Lung (tissue), 16 donors: ENCODE data around the gene SULT1A3. TPM values are rescaled to one million over a fixed set of nuclear protein-coding genes. Genes with fewer than 3 reads are reported as not detected.
"Not testable (repeated sequence)": the region's sequence is repeated elsewhere in the genome, so short reads cannot be mapped to it uniquely, and the experiment has no call there.

Experiments used
- ATAC-seq: fragments of 200-7000 bp; cut with Tn5 transposase; one replicate; pipeline ENCODE4 v1.9.1; 2020; ENCODE audit warnings: moderate number of reproducible peaks; ENCODE audit not compliant: insufficient read depth, low FRiP score
- DNase-seq, 3 donors: peaks; one replicate each; pipeline ENCODE4 v3.0.0-alpha.2; 2013 to 2017
- H3K27ac ChIP-seq, 2 donors: one replicate each; pipeline ENCODE4 v1.5.1; 2013; ENCODE audit warnings: mild to moderate bottlenecking in 2 of 2, moderate library complexity in 2 of 2, control low read depth in 1 of 2, inconsistent platforms in 1 of 2, low read depth in 1 of 2, low read length in 1 of 2
- H3K27me3 ChIP-seq, 3 donors: one replicate each; pipeline ENCODE4 v1.5.1; 2013; ENCODE audit warnings: low read length in 2 of 3; ENCODE audit not compliant: control insufficient read depth in 3 of 3, insufficient read depth in 3 of 3
- H3K36me3 ChIP-seq, 4 donors: one replicate each; pipeline ENCODE4 v1.5.1; 2013; ENCODE audit warnings: low read length in 4 of 4, mild to moderate bottlenecking in 1 of 4, moderate library complexity in 1 of 4; ENCODE audit not compliant: control insufficient read depth in 4 of 4, insufficient read depth in 4 of 4
- H3K4me1 ChIP-seq, 5 donors: one replicate each; pipeline ENCODE4 v1.5.1; 2013; ENCODE audit warnings: low read length in 5 of 5, mild to moderate bottlenecking in 2 of 5, moderate library complexity in 1 of 5; ENCODE audit not compliant: control insufficient read depth in 5 of 5, insufficient read depth in 5 of 5
- H3K4me3 ChIP-seq: one replicate; pipeline ENCODE4 v1.5.1; 2013; ENCODE audit warnings: mild to moderate bottlenecking, control low read depth, moderate library complexity
- H3K9ac ChIP-seq, 2 donors: one replicate each; pipeline ENCODE4 v1.5.1; 2013; ENCODE audit warnings: low read length in 2 of 2, control low read depth in 1 of 2; ENCODE audit not compliant: insufficient read depth in 1 of 2
- H3K9me3 ChIP-seq, 4 donors: one replicate each; pipeline ENCODE4 v1.5.1; 2013; ENCODE audit warnings: low read length in 3 of 4, mild to moderate bottlenecking in 1 of 4, moderate library complexity in 1 of 4; ENCODE audit not compliant: control insufficient read depth in 4 of 4, insufficient read depth in 3 of 4
- CTCF ChIP-seq: IDR thresholded peaks from 2 replicates; pipeline ENCODE4 v1.5.1; 2012; ENCODE audit warnings: mild to moderate bottlenecking; ENCODE audit errors: control extremely low read depth, extremely low read depth
- WGBS, 2 donors: extraction: QIAGEN DNeasy Blood & Tissue Kit; methylation state at CpG; one replicate each; pipeline ENCODE4 v1.1.7; 2013; 5-methylcytosine and 5-hydroxymethylcytosine counted together
- long read RNA-seq, 5 donors: transcript quantifications; one replicate each; lab custom pipeline, GENCODE V29; 2026
- polyA plus RNA-seq, 2 donors: library from polyadenylated mRNA; stranded (reverse); fragments of 200-250 nt; gene quantifications; one replicate each; pipeline ENCODE4 v1.2.1, GENCODE V29; 2013
- total RNA-seq, 2 donors: library from RNA; depleted of rRNA in 1 of 2; stranded (reverse); fragments of >200 nt in 1 of 2; gene quantifications; one replicate each; pipeline ENCODE4 v1.2.1, GENCODE V29; 2014 to 2021
- donor health status: control.
- donor health status: control.
- donor health status: Bipolar disorder and iron deficiency.
- donor health status: healthy.
- donor health status: DM: yes; HTN: yes; CAD: no.

SULT1A3 gene
- total RNA-seq = 10 to 100 TPM; 16.3 to 22.4 TPM
- polyA plus RNA-seq = 10 to 100 TPM in 1 of 2 donors, 1 to 10 TPM in 1; 8.3 to 32.8 TPM
- long read RNA-seq, donor 1, partial matches to known transcripts = 0 of 4 reads
- long read RNA-seq, donor 1, other reads (novel, unspliced or antisense) = 0 of 4 reads
- long read RNA-seq, donor 2, partial matches to known transcripts = 0 of 1 reads
- long read RNA-seq, donor 2, other reads (novel, unspliced or antisense) = 0 of 1 reads
- long read RNA-seq, donor 3, partial matches to known transcripts = 0 of 3 reads
- long read RNA-seq, donor 3, other reads (novel, unspliced or antisense) = 0 of 3 reads
- long read RNA-seq, donor 4, partial matches to known transcripts = 0 of 1 reads
- long read RNA-seq, donor 4, other reads (novel, unspliced or antisense) = 0 of 1 reads
- long read RNA-seq, donor 5, transcript SULT1A3-201 (8 exons, 1,097 nt) = major isoform, 5 of 5 reads
- long read RNA-seq, donor 5, partial matches to known transcripts = 0 of 5 reads
- long read RNA-seq, donor 5, other reads (novel, unspliced or antisense) = 0 of 5 reads

- not testable (repeated sequence) for H3K36me3 ChIP-seq, H3K4me3 ChIP-seq, DNase-seq, H3K27me3 ChIP-seq, H3K4me1 ChIP-seq, H3K9me3 ChIP-seq, H3K9ac ChIP-seq, H3K27ac ChIP-seq
- WGBS, 2 donors = no CpG with 5 or more reads among the region's 3 CpGs
- ATAC-seq = peak; percentile 14
Observed at GRCh38 chr16:30199049-30199448, at the start of gene SULT1A3. TSS of gene SULT1A3 (plus strand) at chr16:30199255. CDS start at chr16:30200729, 1,474 bp downstream.

GRCh38 chr16:30151091-30151490 lies 48.0 kb upstream of the SULT1A3 start:
- Histone ChIP-seq H3K27ac (no peak overlapping the region), H3K4me3 (no peak overlapping the region), H3K36me3 (no peaks in the 10 kb centered on the region), H3K4me1 (no peaks in the 10 kb centered on the region), H3K27me3 (no peaks in the 10 kb centered on the region), H3K9ac (no peak overlapping the region), H3K9me3 (no peaks in the 10 kb centered on the region)
- DNase-seq (no peak), ATAC-seq (no peak)
- 89 to 94% methylated on average over 7 of the region's 7 CpGs for WGBS, 2 donors
- no peak for TF ChIP-seq CTCF

- no peak overlapping the region for H3K4me3 ChIP-seq
- ATAC-seq (no peak), DNase-seq (no peak)
- no peaks in the 10 kb centered on the region for H3K4me1 ChIP-seq
- H3K36me3 ChIP-seq = no peaks in the 10 kb centered on the region
- H3K9ac ChIP-seq = no peak overlapping the region
- WGBS, 2 donors = 97 to 98% methylated on average over 9 of the region's 9 CpGs
- no peak for TF ChIP-seq CTCF
- no peak overlapping the region for H3K27ac ChIP-seq
- H3K27me3 ChIP-seq = no peaks in the 10 kb centered on the region
- no peaks in the 10 kb centered on the region for H3K9me3 ChIP-seq
Observed at GRCh38 chr16:30152517-30152916, 46.5 kb upstream of the SULT1A3 start.

- TF ChIP-seq CTCF = no peak
- H3K27me3 ChIP-seq = no peaks in the 10 kb centered on the region
- no peak overlapping the region for H3K27ac ChIP-seq
- H3K4me1 ChIP-seq = no peaks in the 10 kb centered on the region
- ATAC-seq (no peak), DNase-seq (no peak)
- no peak overlapping the region for H3K9ac ChIP-seq
- 94 to 100% methylated on average over 5 of the region's 5 CpGs for WGBS, 2 donors
- no peaks in the 10 kb centered on the region for H3K9me3 ChIP-seq
- H3K36me3 ChIP-seq = no peaks in the 10 kb centered on the region
- H3K4me3 ChIP-seq = no peak overlapping the region
Observed at GRCh38 chr16:30155188-30155587, 43.9 kb upstream of the SULT1A3 start.
